NCI-H748 (cell line): ENCODE results near the gene UFSP2.

ENCODE experiments used
- DNase-seq: peaks from one replicate; lab custom pipeline; 2025; ENCODE audit not compliant: unreplicated experiment; lab: John Stamatoyannopoulos, UW

Gene UFSP2, protein sequence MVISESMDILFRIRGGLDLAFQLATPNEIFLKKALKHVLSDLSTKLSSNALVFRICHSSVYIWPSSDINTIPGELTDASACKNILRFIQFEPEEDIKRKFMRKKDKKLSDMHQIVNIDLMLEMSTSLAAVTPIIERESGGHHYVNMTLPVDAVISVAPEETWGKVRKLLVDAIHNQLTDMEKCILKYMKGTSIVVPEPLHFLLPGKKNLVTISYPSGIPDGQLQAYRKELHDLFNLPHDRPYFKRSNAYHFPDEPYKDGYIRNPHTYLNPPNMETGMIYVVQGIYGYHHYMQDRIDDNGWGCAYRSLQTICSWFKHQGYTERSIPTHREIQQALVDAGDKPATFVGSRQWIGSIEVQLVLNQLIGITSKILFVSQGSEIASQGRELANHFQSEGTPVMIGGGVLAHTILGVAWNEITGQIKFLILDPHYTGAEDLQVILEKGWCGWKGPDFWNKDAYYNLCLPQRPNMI

DNA sequence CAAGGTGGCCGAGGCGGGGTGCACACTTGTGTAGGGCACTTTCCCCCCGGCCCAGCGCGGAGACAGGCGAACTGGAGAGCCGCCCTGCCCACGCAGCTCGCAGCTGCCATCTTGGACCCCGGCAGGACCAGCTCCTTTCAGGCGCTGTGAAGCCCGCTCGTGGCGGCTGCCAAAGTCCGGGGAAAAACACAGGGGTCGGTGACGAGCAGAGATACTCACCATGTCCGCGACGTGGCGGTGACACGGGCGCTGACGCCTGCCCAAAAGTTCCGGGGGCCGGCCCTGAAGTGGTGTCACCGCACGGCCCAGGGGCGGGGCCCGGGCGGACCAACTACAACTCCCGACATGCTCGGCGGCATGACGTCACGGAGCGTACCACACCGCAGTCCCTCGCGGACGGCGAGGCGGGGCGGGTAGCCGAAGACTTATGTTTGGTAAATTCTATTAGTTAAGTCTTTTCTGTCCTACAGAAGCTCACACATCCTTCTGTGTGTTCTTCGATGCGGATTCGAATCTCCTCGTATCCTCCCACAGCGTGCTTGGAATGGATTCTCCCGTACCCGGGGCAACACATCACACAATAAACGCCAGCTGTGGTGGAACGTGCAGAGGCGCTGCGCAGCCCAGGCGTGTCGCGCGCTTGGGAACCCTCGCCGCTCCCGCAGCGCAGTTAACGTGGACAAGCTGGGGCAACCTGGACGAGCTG is at the start of gene UFSP2:
TSS of gene UFSP2 (minus strand) at position 318 of the 706 bp plus-strand sequence. CDS start at position 222, 96 bp downstream.
- DNase-seq, result peak; percentile 87

DNA sequence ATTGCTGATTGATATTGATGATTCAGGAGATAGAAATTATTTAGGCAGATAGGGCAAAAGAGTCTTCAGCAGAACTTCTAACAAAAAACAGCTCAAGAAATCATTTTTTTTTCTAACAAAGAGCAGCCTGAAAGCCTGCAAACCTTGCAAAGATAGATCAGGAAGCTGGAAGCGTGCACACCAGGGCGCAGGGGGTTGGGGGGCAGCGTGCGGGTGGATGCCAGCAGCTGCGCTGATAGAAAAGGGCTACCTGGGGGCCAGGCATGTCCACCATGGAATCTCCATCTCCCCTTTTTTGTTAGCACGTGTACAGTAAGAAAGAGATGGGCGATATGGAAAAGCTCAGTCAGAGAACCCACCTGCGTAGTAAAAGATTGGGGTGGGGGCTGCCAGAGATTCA is 47.5 kb upstream of the UFSP2 start:
- no peak for DNase-seq

DNA sequence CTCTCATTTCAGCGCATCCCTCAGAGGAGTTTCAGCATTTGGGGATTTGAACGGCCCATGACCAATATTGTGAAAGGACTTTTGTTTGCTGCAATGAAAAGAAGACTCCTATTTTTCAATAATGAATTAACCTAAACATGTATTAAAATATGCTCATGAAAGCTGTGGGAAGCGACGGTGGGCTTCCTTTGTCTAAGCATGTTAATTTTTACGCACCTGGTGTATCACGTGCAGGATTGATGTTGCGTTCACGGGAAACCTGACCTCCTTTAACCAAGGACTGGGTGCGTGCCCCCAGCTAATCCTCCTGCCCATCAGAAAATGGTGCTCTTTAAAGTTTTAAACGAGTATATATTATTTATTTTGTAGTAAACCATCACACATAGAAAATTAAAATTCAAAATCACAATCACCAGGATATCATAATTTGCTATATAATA is 46.4 kb upstream of the UFSP2 start:
- DNase-seq, result peak; percentile 42

DNA sequence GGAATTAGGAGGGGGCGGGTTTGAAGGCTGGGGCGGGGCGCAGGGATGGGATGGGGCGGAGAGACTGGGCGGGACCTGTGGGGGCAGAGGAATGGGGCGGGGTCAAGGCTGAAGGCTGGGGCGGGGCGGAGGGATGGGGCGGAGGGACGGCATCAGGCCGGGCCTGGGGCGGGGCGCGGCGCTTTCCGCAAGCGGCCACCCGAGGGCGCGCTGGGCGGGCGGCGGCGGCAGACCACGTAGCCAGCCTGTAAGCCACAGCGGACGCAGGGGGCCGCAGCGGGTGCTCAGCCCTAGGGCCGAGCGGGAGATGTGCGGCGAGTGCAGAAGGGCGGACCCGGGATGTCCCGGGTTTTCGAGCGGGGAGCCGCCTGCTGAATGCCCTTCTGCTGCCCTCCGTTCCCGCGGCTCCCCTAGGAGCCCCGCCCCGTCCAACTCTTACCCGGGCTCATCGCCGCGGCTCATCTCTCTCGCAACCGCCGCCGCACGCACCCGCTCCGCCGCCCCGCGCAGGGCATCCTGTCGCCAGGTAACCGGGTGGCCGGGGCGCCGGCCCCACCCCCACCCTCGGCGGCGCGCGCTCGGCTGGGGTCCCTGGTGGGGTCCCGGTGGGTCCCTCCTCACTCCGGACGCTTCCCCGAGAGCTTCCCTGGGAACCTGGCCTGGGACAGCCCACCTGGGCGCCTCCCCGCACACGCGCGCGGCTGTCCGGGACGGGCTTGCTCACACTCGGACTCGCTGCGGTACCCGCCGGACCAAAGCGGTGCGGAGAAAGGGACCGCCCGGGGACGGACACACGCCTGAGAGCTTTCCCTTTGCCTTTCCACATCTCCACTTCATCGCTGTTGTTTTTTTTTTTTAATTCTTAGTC is 45.7 kb upstream of the UFSP2 start, which contains the start of gene CCDC110:
TSS of gene CCDC110 (minus strand) at position 499 of the 868 bp plus-strand sequence. CDS start at position 449, 50 bp downstream.
- peak; percentile 85 for DNase-seq

DNA sequence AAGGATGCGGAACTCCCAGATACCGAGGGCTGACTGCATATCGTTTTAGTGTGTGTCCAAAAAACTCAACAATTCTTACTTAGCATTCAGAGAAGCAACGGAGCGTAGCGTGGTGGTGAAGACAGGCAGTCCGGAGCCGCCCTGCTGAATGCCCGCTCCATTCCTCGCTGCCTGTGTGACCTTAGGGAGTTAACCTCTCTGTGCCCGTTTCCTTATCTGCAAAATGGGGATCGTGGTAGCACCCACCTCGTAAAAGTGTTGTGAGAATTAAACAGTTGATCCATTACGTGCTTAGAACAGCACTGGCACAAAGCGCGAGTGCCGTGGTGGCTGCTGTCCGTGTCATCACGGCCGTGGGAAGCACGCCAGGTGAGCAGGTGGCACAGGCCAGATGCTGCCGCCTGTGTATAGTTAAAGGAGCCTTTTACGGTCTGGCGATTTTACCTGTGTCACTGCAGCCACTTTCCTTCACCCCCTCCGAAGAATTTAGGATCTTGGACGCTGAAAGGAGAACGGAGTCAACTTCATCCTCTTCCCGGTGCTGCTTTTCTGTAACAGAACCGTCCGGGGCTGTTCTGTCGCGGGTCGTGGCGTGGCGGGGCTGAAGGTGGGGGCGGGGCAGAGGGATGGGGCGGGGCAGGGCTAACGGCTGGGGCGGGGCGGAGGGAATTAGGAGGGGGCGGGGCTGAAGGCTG is 44.9 kb upstream of the UFSP2 start:
- peak; percentile 69 for DNase-seq

DNA sequence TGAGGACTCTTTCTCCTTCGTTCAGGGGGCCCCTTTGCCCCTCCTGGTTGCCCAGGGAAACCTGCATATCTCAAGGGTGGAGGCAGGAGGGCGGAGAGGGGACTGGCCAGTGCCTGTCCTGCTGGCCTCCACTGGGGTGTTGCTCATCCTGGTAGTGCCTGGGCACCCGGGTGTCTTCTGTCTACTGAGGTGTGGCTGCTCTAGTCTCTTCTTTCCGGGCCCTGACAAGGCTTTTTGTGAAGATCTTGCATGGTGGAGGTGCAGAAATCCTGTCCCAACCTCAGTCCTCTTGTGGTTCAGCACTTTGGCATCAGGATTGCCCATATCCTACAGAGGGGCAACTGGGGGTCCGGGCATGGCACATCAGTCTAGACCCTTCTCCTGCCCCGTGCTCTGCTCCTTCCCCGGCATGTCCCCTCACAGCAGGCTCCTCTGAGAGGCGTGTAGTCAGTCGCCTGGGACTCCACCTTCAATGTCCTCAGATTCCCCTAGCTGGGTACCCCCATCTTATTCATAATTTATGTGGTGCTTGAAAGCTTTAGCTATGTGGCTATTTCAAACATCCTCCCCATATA is 43.9 kb upstream of the UFSP2 start:
- no peak for DNase-seq

DNA sequence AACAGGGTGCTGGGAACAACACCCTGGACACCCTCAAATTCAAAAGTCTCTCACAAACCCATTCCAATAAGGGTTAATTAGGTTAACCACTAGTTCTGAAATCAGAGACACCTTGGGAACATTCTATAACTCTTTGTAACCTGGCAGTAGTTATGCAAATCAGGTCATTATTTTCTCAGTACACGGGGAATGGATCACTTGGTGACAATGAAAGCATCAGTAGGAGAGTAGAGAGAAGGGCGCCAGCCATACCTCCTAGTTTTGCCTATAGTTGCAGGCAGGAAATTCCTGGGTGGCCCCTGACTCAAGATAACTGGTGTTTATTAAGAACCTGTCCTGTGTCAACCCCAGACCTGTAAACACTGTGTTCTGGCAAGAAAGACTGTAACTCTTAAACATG is 43.2 kb upstream of the UFSP2 start:
- DNase-seq, result no peak

DNA sequence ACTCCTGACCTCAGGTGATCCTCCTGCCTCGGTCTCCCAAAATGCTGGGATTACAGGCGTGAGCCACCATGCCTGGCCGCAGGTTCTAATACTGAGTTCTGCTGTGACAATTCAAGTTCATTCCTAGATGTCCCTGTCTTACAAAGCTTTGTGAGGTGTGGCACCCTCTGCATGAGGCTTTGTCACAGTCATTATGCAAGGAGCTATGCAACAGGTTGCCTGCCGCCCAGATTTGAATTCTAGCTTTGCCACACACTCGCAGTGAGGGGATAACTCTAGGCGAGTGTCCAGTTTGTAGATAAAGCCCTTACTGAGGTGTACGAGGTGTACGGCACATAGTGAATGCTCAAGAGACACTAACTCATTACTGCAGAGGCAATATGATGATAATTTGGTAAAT is 42.2 kb upstream of the UFSP2 start:
- no peak for DNase-seq

DNA sequence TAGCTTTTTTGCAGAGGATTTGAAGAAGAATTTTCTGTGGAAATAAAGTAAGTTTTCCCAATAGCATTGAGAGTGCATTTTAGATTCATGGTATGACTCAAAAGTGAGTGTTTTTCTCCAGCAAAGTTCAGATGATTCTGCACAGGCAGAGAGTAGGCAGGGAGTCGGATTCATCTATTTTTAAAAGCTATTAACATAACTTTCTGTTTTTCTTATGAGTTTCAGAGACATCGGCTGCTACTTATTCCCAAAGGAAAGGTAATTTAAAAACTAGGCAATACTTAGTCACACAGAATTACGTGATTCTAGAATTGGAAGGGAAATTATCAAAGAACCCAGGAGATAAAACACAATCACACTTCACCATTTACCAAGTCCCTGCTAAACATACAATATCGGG is 41.3 kb upstream of the UFSP2 start:
- DNase-seq, result no peak

DNA sequence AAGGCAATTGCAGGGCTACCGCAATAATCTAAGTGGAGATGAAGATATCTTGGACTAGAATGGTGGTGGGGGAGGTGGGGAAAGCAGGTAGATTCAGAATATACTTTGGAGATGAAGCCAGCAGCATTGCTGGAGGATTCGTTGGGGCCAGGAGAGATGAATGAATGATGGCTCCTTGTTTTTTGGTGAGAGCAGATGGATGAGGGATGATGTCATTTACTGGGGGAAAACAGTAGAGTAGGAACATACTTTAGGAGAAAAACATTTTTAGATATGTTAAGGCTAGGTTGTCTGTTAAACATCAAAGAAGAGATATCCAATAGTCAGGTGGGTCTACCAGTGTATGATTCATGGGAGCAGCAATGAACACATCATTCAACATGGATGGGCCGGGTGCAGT is 39.9 kb upstream of the UFSP2 start:
- no peak for DNase-seq

DNA sequence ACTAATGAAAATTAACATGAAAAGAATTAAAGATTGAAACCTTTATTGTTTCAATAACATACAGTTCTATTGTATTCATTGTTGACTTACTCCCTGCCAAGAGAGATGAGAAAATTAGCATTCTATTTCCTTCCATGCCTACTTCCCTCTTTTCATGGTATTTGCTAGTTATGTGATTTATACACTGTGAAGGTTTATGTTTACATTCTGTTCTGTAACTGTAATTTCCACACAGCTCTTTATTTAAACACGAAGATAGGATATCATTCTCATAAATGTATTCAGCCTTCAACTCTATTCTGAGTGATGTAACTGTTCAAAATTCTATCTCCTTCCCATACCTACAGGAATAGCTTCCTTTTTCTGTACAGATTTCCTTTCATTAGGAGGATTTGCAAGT is 39.1 kb upstream of the UFSP2 start:
- DNase-seq, result peak; percentile 4

DNA sequence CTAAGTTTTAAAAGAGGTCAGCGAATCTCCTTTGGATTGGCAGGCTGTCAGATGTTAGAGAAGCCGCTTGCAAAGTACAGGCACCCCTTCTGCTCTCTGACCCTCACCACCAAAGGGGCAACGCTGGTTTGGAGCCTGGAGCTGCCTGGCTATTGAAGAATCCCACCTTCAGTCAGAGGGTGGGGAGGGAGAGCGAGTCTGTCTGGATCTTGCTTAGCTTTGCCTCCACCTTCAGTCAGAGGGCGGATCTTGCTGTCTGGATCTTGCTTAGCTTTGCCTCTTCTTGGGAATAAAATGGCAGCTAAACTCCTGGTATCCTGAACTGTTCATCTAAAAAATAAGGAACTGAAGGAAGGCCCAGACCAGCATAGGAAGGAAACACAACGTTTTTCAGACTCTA is 38.4 kb upstream of the UFSP2 start:
- DNase-seq, result no peak

DNA sequence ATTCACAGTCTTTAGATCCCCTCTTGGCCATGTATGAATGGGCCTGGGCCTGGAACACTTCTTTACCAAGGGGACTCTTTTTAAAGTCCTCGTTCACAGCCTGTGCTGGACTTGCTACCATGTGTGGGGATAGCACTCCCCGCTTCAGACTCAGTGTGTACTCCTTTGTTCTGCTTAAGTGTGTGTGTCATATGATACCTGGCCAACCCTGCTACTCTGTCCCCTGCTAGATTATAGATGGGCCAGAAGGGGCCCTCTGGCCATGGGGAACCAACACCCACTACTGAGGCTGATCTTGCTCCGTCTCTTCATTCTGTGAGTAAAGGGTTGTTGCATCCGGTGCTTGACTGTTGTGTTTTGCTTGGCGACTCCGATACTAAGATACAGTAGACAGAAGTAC is 37.8 kb upstream of the UFSP2 start:
- DNase-seq, result peak; percentile 27

DNA sequence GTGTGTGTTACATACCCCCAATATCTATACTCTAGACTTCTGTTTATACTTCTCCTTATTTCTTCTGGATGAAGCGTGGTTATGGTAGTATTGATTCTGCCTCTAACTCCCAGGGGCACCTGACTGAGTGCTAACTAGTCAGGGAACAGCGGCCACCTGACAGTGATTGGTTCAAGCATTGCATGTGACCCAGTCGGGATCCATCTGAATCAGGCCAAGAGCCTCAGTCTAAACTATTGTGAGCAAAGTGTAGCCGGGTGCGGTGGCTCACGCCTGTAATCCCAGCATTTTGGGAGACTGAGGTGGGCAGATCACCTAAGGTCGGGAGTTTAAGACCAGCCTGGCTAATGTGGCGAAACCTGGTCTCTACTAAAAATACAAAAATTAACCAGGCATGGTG is 35.8 kb upstream of the UFSP2 start:
- no peak for DNase-seq

DNA sequence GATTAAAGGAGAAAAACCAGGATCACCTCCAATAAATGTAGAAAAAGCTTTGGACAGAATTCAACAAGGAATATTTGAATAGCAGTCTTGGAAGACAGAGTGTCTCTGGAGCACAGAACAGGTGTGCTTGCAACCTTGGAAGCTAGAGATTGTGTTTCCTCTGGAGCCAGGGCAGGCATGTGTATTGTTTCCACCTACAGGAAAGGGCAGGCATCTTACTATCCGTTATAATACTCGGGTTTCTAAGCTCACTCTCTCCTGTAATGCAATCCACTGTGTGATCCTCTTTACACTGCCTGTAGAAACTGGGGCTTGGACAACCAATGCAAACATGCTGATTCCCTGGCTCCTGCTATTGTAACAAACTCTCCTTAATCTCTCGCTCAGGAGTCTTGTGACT is 31.4 kb upstream of the UFSP2 start:
- DNase-seq, result peak; percentile 7

DNA sequence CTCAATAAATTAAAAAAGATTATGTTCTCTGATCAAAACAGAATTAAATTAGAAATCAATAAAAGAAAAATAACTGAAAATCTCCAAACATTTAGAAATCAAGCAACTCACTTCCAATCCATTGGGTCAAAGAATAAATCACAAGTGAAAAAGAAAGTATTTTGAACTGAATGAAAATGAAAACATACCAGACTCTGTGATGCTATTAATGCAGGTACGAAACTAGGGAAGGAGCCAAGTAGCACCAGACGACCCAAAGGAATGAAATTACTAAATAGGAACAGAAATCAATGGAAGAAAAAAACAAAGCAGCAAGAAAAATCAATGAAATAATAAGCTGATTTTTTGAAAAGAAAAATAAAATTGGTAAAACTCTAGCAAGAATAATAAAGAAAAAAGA is 30.4 kb upstream of the UFSP2 start:
- DNase-seq, result no peak

DNA sequence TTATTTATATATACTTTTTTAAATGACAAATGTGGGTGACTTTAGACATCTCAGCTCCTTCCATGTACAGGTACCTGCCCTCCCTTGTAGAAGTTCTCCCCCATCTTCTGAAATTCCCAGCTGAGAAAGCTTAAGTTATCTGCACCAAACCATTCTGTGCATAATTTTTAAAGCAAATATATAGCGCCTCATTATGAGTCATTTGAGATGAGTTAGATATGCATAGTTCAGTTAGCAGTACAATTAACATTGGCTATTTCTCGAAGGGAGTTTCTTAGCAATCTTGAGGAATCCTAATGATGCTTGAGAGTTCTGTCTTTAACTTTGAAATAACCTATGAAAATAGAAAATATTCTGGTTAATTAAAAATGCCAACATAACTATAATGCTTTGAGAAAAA is 19.4 kb upstream of the UFSP2 start:
- no peak for DNase-seq

DNA sequence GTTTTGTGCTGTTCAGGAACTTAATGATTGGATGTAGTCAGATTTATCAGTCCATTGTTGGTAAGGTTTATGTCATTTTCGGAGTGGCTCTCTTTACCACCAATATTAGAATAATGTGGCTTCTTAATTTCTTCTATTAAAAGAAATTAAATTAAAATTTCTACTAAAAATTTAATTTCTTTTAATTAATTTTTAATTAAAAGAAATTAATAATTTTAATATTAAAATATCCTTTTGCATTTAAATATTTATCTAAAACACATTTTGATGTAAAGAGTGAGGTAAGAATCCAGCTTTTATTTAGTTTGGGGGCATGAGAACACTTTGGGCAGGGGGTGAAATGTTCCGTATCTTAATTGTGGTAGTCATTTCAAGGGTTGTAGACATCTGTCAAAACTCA is 15.7 kb upstream of the UFSP2 start:
- no peak for DNase-seq

DNA sequence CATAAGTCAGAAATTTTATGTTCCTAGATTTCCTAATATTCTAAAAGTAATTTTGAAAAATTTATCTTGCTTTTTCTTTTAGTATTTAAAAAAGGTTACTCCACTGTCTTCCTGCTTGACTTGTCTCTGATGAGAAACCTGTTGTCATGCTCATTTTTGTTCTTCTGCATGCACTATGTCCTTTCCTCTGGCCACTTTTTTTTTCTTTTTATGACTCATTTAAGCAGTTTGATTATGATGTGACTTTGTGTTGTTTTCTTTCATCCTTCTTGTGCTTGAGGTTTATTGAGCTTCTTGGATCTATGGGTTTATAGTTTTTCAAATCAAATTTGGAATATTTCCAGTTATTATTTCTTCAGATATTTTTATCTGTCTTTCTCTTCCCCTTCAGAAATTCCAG is 12.0 kb upstream of the UFSP2 start:
- no peak for DNase-seq

DNA sequence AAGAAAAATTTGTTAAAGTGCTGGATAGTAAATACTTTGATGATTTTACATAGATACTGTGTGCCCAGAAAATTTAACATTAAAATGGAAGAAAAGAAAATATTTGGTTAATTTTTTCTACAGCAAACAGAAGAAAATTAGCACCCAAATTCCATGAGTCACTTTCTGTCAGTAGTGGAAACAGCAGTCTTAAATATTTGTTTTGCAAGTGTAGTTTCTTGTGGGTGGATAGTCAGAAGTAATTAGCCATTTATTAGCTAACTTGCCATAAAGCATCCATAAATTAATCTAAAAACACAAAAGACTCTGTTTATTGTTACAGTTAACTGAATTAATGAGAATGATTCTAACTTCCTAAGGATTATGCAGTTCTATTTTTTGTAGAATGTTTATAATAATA is 9.7 kb upstream of the UFSP2 start:
- DNase-seq, result no peak
